Activated naive CD4-positive, alpha-beta T cell treated with anti-CD3 and anti-CD28 coated beads, Interleukin-2, amount 10 ng/mL, durations not matched to agents 7 days and 5 days (primary cell): ENCODE results near the gene IQUB.
"Not testable (repeated sequence)": the region's sequence is repeated elsewhere in the genome, so short reads cannot be mapped to it uniquely, and the experiment has no call there.

Experiments
- CTCF ChIA-PET: fragments of 350-600 bp; sonication (Branson Sonifier 250); formaldehyde crosslinking; loops from one replicate; lab custom pipeline; 2021; ENCODE audit warnings: antibody characterized with exemption; lab: Charles Lee
- DNase-seq: peaks from one replicate; pipeline ENCODE4 v3.0.0-alpha.2; 2020
- H3K27ac Mint-ChIP-seq: one replicate; pipeline ENCODE4 v1.8.0; 2021; ENCODE audit warnings: mild to moderate bottlenecking, moderate library complexity, mixed read lengths
- H3K27me3 Mint-ChIP-seq: one replicate; pipeline ENCODE4 v1.8.0; 2021; ENCODE audit warnings: mild to moderate bottlenecking, mixed read lengths
- H3K36me3 Mint-ChIP-seq: one replicate; pipeline ENCODE4 v1.8.0; 2021; ENCODE audit warnings: mixed read lengths
- H3K4me1 Mint-ChIP-seq: one replicate; pipeline ENCODE4 v1.8.0; 2021; ENCODE audit warnings: mixed read lengths
- H3K4me3 Mint-ChIP-seq: one replicate; pipeline ENCODE4 v1.8.0; 2021; ENCODE audit warnings: mild to moderate bottlenecking, moderate library complexity, mixed read lengths
- H3K9me3 Mint-ChIP-seq: one replicate; pipeline ENCODE4 v1.8.0; 2021; ENCODE audit warnings: mixed read lengths

IQUB gene

GRCh38 chr7:123437447-123437995, 96.9 kb downstream of the IQUB start:
- Mint-ChIP-seq H3K36me3 (no peaks in the 10 kb centered on the region), H3K9me3 (peaks cover 2% of the 10 kb centered on the region), H3K4me1 (no peaks in the 10 kb centered on the region), H3K27me3 (no peaks in the 10 kb centered on the region), H3K27ac (no peak overlapping the region), H3K4me3 (no peak overlapping the region)
- CTCF ChIA-PET: no interaction called here
- DNase-seq: no peak

- peaks cover 2% of the 10 kb centered on the region for H3K9me3 Mint-ChIP-seq
- no peak overlapping the region for H3K4me3 Mint-ChIP-seq
- no peak overlapping the region for H3K27ac Mint-ChIP-seq
- CTCF ChIA-PET: no interaction called here
- no peak for DNase-seq
- H3K36me3 Mint-ChIP-seq: no peaks in the 10 kb centered on the region
- H3K4me1 Mint-ChIP-seq: no peaks in the 10 kb centered on the region
- H3K27me3 Mint-ChIP-seq: no peaks in the 10 kb centered on the region
These were observed 99.2 kb downstream of the IQUB start for GRCh38 chr7:123435080-123435700.

GRCh38 chr7:123433665-123434064, 100.7 kb downstream of the IQUB start:
- DNase-seq: no peak
- Mint-ChIP-seq H3K9me3 (peaks cover 2% of the 10 kb centered on the region), H3K4me1 (no peaks in the 10 kb centered on the region), H3K27ac (no peak overlapping the region), H3K27me3 (no peaks in the 10 kb centered on the region), H3K36me3 (no peaks in the 10 kb centered on the region), H3K4me3 (no peak overlapping the region)
- CTCF ChIA-PET: no interaction called here

- CTCF ChIA-PET: no interaction called here
- DNase-seq: no peak
- H3K36me3 Mint-ChIP-seq: no peaks in the 10 kb centered on the region
- no peaks in the 10 kb centered on the region for H3K27me3 Mint-ChIP-seq
- no peak overlapping the region for H3K27ac Mint-ChIP-seq
- H3K4me1 Mint-ChIP-seq: no peaks in the 10 kb centered on the region
- no peaks in the 10 kb centered on the region for H3K9me3 Mint-ChIP-seq
- no peak overlapping the region for H3K4me3 Mint-ChIP-seq
These were observed 101.8 kb downstream of the IQUB start for GRCh38 chr7:123432601-123433000.

- Mint-ChIP-seq H3K27ac (no peak overlapping the region), H3K9me3 (no peaks in the 10 kb centered on the region)
These were observed 103.2 kb downstream of the IQUB start for GRCh38 chr7:123431075-123431614.

GRCh38 chr7:123425246-123425645, 109.1 kb downstream of the IQUB start:
- no peaks in the 10 kb centered on the region for H3K9me3 Mint-ChIP-seq
- DNase-seq: no peak
- no peaks in the 10 kb centered on the region for H3K27me3 Mint-ChIP-seq
- H3K36me3 Mint-ChIP-seq: no peaks in the 10 kb centered on the region
- no peak overlapping the region for H3K27ac Mint-ChIP-seq
- CTCF ChIA-PET: no interaction called here
- H3K4me3 Mint-ChIP-seq: no peak overlapping the region
- H3K4me1 Mint-ChIP-seq: no peaks in the 10 kb centered on the region

More at GRCh38 chr7:123431075-123431614, 103.2 kb downstream of the IQUB start:
- H3K36me3 Mint-ChIP-seq: no peaks in the 10 kb centered on the region
- no peaks in the 10 kb centered on the region for H3K27me3 Mint-ChIP-seq
- CTCF ChIA-PET: no interaction called here
- no peak for DNase-seq
- no peaks in the 10 kb centered on the region for H3K4me1 Mint-ChIP-seq
- H3K4me3 Mint-ChIP-seq: no peak overlapping the region

- Mint-ChIP-seq H3K4me1 (no peaks in the 10 kb centered on the region), H3K4me3 (no peak overlapping the region), H3K27ac (no peak overlapping the region), H3K27me3 (no peaks in the 10 kb centered on the region), H3K36me3 (no peaks in the 10 kb centered on the region), H3K9me3 (no peaks in the 10 kb centered on the region)
- CTCF ChIA-PET: no interaction called here
- no peak for DNase-seq
These were observed 109.9 kb downstream of the IQUB start for GRCh38 chr7:123424463-123424862.

- Mint-ChIP-seq H3K9me3 (peaks cover 2% of the 10 kb centered on the region), H3K36me3 (no peaks in the 10 kb centered on the region), H3K4me1 (no peaks in the 10 kb centered on the region), H3K27ac (no peak overlapping the region), H3K4me3 (no peak overlapping the region), H3K27me3 (no peaks in the 10 kb centered on the region)
- no peak for DNase-seq
- CTCF ChIA-PET: no interaction called here
These were observed 110.8 kb downstream of the IQUB start for GRCh38 chr7:123423622-123424021.

- CTCF ChIA-PET: no interaction called here
- peaks cover 14% of the 10 kb centered on the region for H3K9me3 Mint-ChIP-seq
- H3K27me3 Mint-ChIP-seq: no peaks in the 10 kb centered on the region
- H3K4me1 Mint-ChIP-seq: no peaks in the 10 kb centered on the region
- no peaks in the 10 kb centered on the region for H3K36me3 Mint-ChIP-seq
- H3K27ac Mint-ChIP-seq: no peak overlapping the region
- no peak overlapping the region for H3K4me3 Mint-ChIP-seq
- DNase-seq: no peak
These were observed 116.8 kb downstream of the IQUB start for GRCh38 chr7:123417580-123417979.

GRCh38 chr7:123415625-123416024, 118.8 kb downstream of the IQUB start:
- DNase-seq: no peak
- H3K36me3 Mint-ChIP-seq: no peaks in the 10 kb centered on the region
- H3K27me3 Mint-ChIP-seq: no peaks in the 10 kb centered on the region
- no peaks in the 10 kb centered on the region for H3K4me1 Mint-ChIP-seq
- no peak overlapping the region for H3K27ac Mint-ChIP-seq
- peaks cover 14% of the 10 kb centered on the region for H3K9me3 Mint-ChIP-seq
- no peak overlapping the region for H3K4me3 Mint-ChIP-seq
- CTCF ChIA-PET: no interaction called here

GRCh38 chr7:123410273-123410904, 124.0 kb downstream of the IQUB start:
- DNase-seq: no peak
- no peak overlapping the region for H3K4me3 Mint-ChIP-seq
- no peaks in the 10 kb centered on the region for H3K27me3 Mint-ChIP-seq
- no peaks in the 10 kb centered on the region for H3K36me3 Mint-ChIP-seq
- CTCF ChIA-PET: no interaction called here
- no peaks in the 10 kb centered on the region for H3K9me3 Mint-ChIP-seq
- H3K4me1 Mint-ChIP-seq: no peaks in the 10 kb centered on the region
- H3K27ac Mint-ChIP-seq: no peak overlapping the region

GRCh38 chr7:123407951-123408350, 126.4 kb downstream of the IQUB start:
- CTCF ChIA-PET, DNase-seq, H3K4me1 Mint-ChIP-seq, H3K9me3 Mint-ChIP-seq, H3K36me3 Mint-ChIP-seq, H3K4me3 Mint-ChIP-seq, H3K27ac Mint-ChIP-seq, H3K27me3 Mint-ChIP-seq: not testable (repeated sequence)
